ENCODE data around the gene LTB.

LTB gene

DNA sequence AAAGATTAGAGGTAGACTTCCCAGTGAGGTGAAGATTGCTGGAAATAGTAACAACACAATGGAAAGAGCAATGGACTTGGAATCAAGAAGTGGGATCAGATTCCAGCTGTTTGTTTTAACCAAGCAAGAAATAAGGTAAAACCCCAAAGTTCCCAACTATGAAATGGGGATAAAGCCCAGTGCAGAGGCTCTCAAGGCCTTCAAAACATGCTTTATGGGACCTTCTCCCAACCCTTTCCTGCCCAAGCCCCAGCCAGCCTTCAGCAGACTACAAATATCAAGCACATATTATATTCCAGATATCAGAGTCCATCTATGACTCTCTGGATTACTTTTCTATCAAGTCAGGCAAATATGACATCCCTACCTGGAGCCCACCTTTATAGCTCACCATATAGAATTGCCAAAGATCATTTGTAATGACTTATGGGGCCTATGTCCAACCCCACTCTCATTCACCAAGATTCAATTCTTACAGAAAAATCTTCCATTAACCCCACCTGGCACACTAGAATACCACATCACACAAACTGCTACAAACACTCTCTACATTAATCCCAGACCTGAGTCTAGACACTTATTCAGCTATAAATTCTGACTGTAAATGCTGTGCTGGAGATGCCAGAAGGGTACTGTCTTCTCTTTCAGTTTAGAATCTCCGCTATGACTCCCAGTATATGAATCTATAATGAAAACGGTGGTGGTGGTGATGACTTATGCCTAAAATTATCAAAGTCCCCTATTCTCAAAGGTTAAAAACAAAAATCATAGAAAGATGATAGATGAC, 46.5 kb downstream of the LTB start:
- in situ Hi-C loops (cut with HindIII; ENCODE audit: low sequenced_read_pairs): no loop called here
- H3K4me3 ChIP-seq (ENCODE audit: low read depth, low read length): no peak overlapping the region
- no peak for DNase-seq (ENCODE audit: low read depth)
- TF ChIP-seq, protein P1, sequence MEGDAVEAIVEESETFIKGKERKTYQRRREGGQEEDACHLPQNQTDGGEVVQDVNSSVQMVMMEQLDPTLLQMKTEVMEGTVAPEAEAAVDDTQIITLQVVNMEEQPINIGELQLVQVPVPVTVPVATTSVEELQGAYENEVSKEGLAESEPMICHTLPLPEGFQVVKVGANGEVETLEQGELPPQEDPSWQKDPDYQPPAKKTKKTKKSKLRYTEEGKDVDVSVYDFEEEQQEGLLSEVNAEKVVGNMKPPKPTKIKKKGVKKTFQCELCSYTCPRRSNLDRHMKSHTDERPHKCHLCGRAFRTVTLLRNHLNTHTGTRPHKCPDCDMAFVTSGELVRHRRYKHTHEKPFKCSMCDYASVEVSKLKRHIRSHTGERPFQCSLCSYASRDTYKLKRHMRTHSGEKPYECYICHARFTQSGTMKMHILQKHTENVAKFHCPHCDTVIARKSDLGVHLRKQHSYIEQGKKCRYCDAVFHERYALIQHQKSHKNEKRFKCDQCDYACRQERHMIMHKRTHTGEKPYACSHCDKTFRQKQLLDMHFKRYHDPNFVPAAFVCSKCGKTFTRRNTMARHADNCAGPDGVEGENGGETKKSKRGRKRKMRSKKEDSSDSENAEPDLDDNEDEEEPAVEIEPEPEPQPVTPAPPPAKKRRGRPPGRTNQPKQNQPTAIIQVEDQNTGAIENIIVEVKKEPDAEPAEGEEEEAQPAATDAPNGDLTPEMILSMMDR (IDR thresholded peaks at IDR 0.05; ENCODE audit: low read depth, low read length, missing control alignments): no peak

DNA sequence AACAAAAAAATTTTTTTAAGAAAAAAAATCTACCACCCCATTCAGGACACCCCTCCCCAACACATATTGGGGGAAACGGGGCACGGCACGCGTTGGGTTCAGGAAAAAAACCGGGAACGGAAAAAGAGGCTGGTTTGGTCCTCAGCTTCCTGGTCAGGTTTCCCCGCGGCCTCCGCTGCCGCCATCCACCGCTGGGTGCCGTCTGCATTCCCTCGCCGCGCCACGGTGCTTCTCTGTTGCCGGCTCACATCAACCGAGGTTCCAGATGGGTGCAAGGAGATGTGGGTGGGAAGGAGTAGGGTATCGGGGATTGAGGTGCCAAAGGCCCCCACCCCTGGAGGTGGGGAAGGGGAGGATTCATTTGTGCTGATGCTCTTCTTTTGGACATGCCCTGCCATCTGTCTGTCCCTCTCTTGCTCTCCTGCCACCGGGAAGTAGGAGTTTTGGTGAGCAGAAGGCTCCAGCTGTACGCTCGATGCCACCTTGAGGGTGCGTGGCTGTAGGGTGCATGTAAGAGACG, 47.6 kb downstream of the LTB start:
- TF ChIP-seq, protein P1 (IDR thresholded peaks at IDR 0.05; ENCODE audit: low read depth, low read length, missing control alignments): no peak

DNA sequence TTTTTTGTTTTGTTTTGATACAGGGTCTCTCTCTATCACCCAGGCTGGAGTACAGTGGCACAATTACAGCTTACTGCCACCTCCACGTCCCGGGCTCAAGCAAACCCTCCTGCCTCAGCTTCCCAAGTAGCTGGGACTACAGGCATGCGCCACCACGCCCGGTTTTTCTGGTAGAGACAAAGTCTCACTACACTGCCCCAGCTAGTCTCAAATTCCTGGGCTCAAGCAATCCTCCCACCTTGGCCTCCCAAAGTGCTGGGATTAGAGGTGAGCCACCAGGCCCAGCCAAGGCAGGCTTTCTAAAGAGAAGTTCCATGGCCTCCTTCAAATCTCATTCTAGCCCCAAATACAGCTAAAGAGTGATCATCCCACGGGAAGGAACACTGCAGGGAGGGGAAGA, 48.2 kb downstream of the LTB start:
- in situ Hi-C loops (cut with HindIII; ENCODE audit: low sequenced_read_pairs): no loop called here
- no peak for DNase-seq (ENCODE audit: low read depth)
- TF ChIP-seq, protein P1 (IDR thresholded peaks at IDR 0.05; ENCODE audit: low read depth, low read length, missing control alignments): no peak
- H3K4me3 ChIP-seq (ENCODE audit: low read depth, low read length): no peak overlapping the region

More for the DNA sequence above, 47.6 kb downstream of the LTB start:
- in situ Hi-C loops (cut with HindIII; ENCODE audit: low sequenced_read_pairs): no loop called here
- no peak for DNase-seq (ENCODE audit: low read depth)
- no peak overlapping the region for H3K4me3 ChIP-seq (ENCODE audit: low read depth, low read length)

DNA sequence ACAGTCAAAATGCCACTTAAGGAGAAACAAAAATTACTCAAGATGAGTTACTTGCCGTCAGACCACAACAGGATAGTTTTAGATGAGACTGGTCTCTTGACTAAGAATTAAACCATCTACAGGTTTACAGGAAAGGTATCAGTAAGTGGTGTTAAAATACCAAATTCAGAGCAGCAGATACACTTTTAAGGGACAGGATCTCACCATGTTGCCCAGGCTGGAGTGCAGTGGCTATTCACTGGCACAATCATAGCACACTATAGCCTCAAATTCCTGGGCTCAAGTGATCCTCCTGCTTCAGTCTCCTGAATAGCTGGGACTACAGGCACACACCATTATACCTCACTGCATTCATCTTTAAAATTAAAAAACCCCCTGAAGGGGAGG, 48.8 kb downstream of the LTB start:
- H3K4me3 ChIP-seq (ENCODE audit: low read depth, low read length): no peak overlapping the region
- TF ChIP-seq, protein P1 (IDR thresholded peaks at IDR 0.05; ENCODE audit: low read depth, low read length, missing control alignments): no peak
- no peak for DNase-seq (ENCODE audit: low read depth)
- in situ Hi-C loops (cut with HindIII; ENCODE audit: low sequenced_read_pairs): no loop called here

DNA sequence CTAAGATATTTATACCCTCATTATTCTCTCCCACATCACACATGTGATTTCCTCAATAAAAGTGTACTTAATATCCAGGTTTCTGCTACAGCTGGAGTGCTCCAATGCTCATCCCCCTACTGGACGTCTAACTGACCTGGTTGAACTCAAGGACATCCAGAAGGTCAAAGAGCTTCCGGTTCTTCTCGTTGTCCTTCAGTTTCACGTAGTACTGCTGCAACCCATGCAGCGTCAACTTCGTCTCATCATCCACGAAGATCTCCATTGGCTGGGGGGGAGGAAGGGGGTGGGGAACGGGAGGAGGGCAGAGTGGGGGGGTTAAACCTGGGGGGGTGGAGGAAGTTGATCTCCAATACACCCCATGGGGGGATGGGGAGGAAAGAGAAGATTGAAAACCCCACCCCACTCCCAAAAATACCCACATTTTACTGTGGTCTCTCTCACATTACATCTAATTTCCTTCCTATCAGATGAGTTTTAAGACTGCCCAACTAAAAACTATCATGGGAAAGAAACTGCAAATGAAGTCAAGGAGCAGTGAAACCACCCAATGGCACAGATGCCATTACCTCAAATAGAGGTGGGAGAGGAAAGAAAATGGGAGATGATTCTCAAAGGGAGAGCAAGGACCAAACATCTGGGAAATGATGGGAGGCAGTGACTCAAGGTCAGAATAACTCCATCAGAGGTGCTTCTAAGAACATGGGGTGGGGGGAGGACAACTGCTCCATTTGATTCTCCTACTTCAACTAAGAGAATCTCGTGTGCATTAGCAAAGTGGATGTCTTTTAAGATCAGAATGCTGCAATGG, 49.4 kb downstream of the LTB start:
- no peak for DNase-seq (ENCODE audit: low read depth)
- TF ChIP-seq, protein P1 (IDR thresholded peaks at IDR 0.05; ENCODE audit: low read depth, low read length, missing control alignments): no peak
- H3K4me3 ChIP-seq (ENCODE audit: low read depth, low read length): no peak overlapping the region
- in situ Hi-C loops (cut with HindIII; ENCODE audit: low sequenced_read_pairs): no loop called here

DNA sequence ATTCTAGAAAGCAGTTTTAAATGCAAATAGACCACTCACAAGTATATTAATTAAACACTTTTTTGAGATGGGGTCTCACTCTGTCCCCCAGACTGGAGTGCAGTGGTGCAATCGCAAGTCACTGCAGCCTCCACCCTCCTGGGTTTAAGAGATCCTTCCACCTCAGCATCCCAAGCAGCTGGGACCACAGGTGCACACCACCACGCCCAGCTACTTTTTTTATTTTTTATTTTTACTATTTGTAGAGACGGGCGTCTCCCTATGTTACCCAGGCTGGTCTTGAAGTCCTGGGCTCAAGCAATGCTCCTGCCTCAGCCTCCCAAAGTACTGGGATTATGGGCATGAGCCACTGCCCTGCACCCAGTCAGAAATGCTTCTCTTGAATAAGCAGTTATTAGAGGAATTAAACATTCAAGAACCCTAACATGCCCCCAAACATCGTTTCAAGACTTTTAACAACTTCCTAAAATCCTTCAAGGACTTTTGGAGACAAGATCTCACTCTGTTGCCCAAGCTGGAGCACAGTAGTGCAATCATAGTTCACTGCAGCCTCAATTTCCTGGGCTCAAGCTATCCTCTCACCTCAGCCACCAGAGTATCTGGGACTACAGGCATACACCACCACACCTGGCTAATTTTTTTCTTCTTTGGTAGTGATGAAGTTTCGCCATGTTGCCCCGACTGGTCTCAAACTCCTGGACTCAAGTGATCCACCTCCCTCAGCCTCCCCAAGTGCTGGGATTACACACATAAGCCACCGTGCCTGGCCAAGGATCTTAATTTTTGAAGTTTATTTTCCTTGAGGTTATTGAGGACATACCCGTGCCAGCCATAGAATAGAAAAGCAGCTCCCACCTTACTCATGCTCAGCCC, 50.2 kb downstream of the LTB start:
- DNase-seq (ENCODE audit: low read depth): no peak

More for the DNA sequence above, 50.2 kb downstream of the LTB start:
- TF ChIP-seq, protein P1 (IDR thresholded peaks at IDR 0.05; ENCODE audit: low read depth, low read length, missing control alignments): no peak
- in situ Hi-C loops (cut with HindIII; ENCODE audit: low sequenced_read_pairs): no loop called here
- no peak overlapping the region for H3K4me3 ChIP-seq (ENCODE audit: low read depth, low read length)
